Natural killer cell treated with Interleukin-12 subunit alpha and Interleukin-12 subunit beta and Interleukin-15 and Interleukin-18, amount 100 ng/mL, for 72 hours (primary cell): ENCODE measurements around the gene HAPLN1. TPM values are rescaled to one million over a fixed set of nuclear protein-coding genes. Genes with fewer than 3 reads are reported as not detected.
A peak's percentile ranks its signal among the peaks of the same experiment; 100 is the strongest.
"Not testable (repeated sequence)": the region's sequence is repeated elsewhere in the genome, so short reads cannot be mapped to it uniquely, and the experiment has no call there.

Experiments used
- ATAC-seq, 2 donors: fragments of 150-1000 bp; cut with Tn5 transposase in 1 of 2; sonication (Bioruptor Pico), chemical (Tn5 transposase) in 1 of 2; 2 replicates each; pipeline ENCODE4 v1.10.0; 2021
- DNase-seq: peaks from one replicate; pipeline ENCODE4 v3.0.0; 2022; ENCODE audit warnings: low spot score
- H3K27ac Mint-ChIP-seq, 2 donors: 1 replicate in 1 of 2; 2 replicates in 1 of 2; pipeline ENCODE4 v1.8.0; 2022; ENCODE audit warnings: mixed read lengths in 2 of 2, mild to moderate bottlenecking in 1 of 2, moderate library complexity in 1 of 2
- H3K27me3 Mint-ChIP-seq, 2 donors: 1 replicate in 1 of 2; 2 replicates in 1 of 2; pipeline ENCODE4 v1.8.0; 2022; ENCODE audit warnings: mixed read lengths in 2 of 2
- H3K36me3 Mint-ChIP-seq: one replicate; pipeline ENCODE4 v1.8.0; 2022; ENCODE audit warnings: mixed read lengths
- H3K4me1 Mint-ChIP-seq, 2 donors: 1 replicate in 1 of 2; 2 replicates in 1 of 2; pipeline ENCODE4 v1.8.0; 2022; ENCODE audit warnings: low read depth in 2 of 2, mixed read lengths in 2 of 2, mild to moderate bottlenecking in 1 of 2
- H3K4me3 Mint-ChIP-seq: one replicate; pipeline ENCODE4 v1.8.0; 2022; ENCODE audit warnings: mixed read lengths
- H3K9me3 Mint-ChIP-seq: 2 replicates; pipeline ENCODE4 v1.8.0; 2022; ENCODE audit warnings: mixed read lengths
- total RNA-seq, 2 donors: library from RNA; stranded (reverse); gene quantifications; one replicate each; pipeline ENCODE4 v1.2.3, GENCODE V29; 2022

The HAPLN1 gene
- total RNA-seq = not detected

- peak; percentile 43 to 48 for ATAC-seq
- no peak for DNase-seq
- H3K27me3 Mint-ChIP-seq = peaks cover 24 to 44% of the 10 kb centered on the region in 2 donors
- H3K9me3 Mint-ChIP-seq = no peaks in the 10 kb centered on the region
- no peaks in the 10 kb centered on the region for H3K36me3 Mint-ChIP-seq
- peaks cover 0 to 3% of the 10 kb centered on the region in 2 donors for H3K4me1 Mint-ChIP-seq
- no peak within 1 kb of the TSS for H3K4me3 Mint-ChIP-seq
- no peak within 1 kb of the TSS for H3K27ac Mint-ChIP-seq
Observed at GRCh38 chr5:83720836-83721537, at the start of gene HAPLN1. HAPLN1 (minus strand) TSS chr5:83720855; CDS start chr5:83673523, 47,332 bp downstream.

GRCh38 chr5:83767409-83767992, 46.8 kb upstream of the HAPLN1 start:
- Mint-ChIP-seq H3K27ac (no peak overlapping the region), H3K4me1 (no peaks in the 10 kb centered on the region), H3K36me3 (no peaks in the 10 kb centered on the region), H3K9me3 (peaks cover 4% of the 10 kb centered on the region), H3K27me3 (no peaks in the 10 kb centered on the region), H3K4me3 (no peak overlapping the region)
- ATAC-seq = no peak
- DNase-seq = no peak

- no peak for DNase-seq
- no peak for ATAC-seq
- H3K36me3 Mint-ChIP-seq = no peaks in the 10 kb centered on the region
- no peaks in the 10 kb centered on the region for H3K4me1 Mint-ChIP-seq
- H3K4me3 Mint-ChIP-seq = no peak overlapping the region
- H3K9me3 Mint-ChIP-seq = peaks cover 7% of the 10 kb centered on the region
- no peak overlapping the region for H3K27ac Mint-ChIP-seq
- H3K27me3 Mint-ChIP-seq = no peaks in the 10 kb centered on the region
Observed at GRCh38 chr5:83764101-83764500, 43.4 kb upstream of the HAPLN1 start.

GRCh38 chr5:83760579-83760978, 39.9 kb upstream of the HAPLN1 start:
- ATAC-seq (no peak), DNase-seq (no peak)
- no peak overlapping the region for H3K4me3 Mint-ChIP-seq
- H3K27me3 Mint-ChIP-seq = no peaks in the 10 kb centered on the region
- no peak overlapping the region for H3K27ac Mint-ChIP-seq
- H3K9me3 Mint-ChIP-seq = peaks cover 19% of the 10 kb centered on the region
- H3K4me1 Mint-ChIP-seq = no peaks in the 10 kb centered on the region
- H3K36me3 Mint-ChIP-seq = no peaks in the 10 kb centered on the region

GRCh38 chr5:83752700-83753099, 32.0 kb upstream of the HAPLN1 start:
- no peaks in the 10 kb centered on the region for H3K27me3 Mint-ChIP-seq
- ATAC-seq (no peak), DNase-seq (no peak)
- no peak overlapping the region for H3K4me3 Mint-ChIP-seq
- no peak overlapping the region for H3K27ac Mint-ChIP-seq
- no peaks in the 10 kb centered on the region for H3K4me1 Mint-ChIP-seq
- peaks cover 4% of the 10 kb centered on the region for H3K36me3 Mint-ChIP-seq
- peaks cover 33% of the 10 kb centered on the region for H3K9me3 Mint-ChIP-seq

- no peak overlapping the region for H3K4me3 Mint-ChIP-seq
- H3K9me3 Mint-ChIP-seq = peaks cover 26% of the 10 kb centered on the region
- peaks cover 4% of the 10 kb centered on the region for H3K36me3 Mint-ChIP-seq
- DNase-seq (no peak), ATAC-seq (no peak)
- H3K27me3 Mint-ChIP-seq = no peaks in the 10 kb centered on the region
- no peaks in the 10 kb centered on the region for H3K4me1 Mint-ChIP-seq
- H3K27ac Mint-ChIP-seq = no peak overlapping the region
Observed at GRCh38 chr5:83751201-83751600, 30.5 kb upstream of the HAPLN1 start.

- Mint-ChIP-seq H3K27ac (no peak overlapping the region), H3K4me1 (no peaks in the 10 kb centered on the region), H3K36me3 (peaks cover 4% of the 10 kb centered on the region), H3K4me3 (no peak overlapping the region), H3K9me3 (peaks cover 24% of the 10 kb centered on the region), H3K27me3 (no peaks in the 10 kb centered on the region)
- ATAC-seq (no peak), DNase-seq (no peak)
Observed at GRCh38 chr5:83750749-83751148, 30.1 kb upstream of the HAPLN1 start.

- H3K36me3 Mint-ChIP-seq = peaks cover 4% of the 10 kb centered on the region
- H3K4me1 Mint-ChIP-seq = no peaks in the 10 kb centered on the region
- ATAC-seq (no peak), DNase-seq (no peak)
- no peak overlapping the region for H3K4me3 Mint-ChIP-seq
- no peak overlapping the region for H3K27ac Mint-ChIP-seq
- H3K9me3 Mint-ChIP-seq = peaks cover 24% of the 10 kb centered on the region
- H3K27me3 Mint-ChIP-seq = no peaks in the 10 kb centered on the region
Observed at GRCh38 chr5:83745816-83746215, 25.2 kb upstream of the HAPLN1 start.

GRCh38 chr5:83744821-83745220, 24.2 kb upstream of the HAPLN1 start:
- H3K4me1 Mint-ChIP-seq = no peaks in the 10 kb centered on the region
- no peak for ATAC-seq
- H3K9me3 Mint-ChIP-seq = peaks cover 21% of the 10 kb centered on the region
- no peaks in the 10 kb centered on the region for H3K27me3 Mint-ChIP-seq
- H3K4me3 Mint-ChIP-seq = no peak overlapping the region
- H3K27ac Mint-ChIP-seq = no peak overlapping the region
- no peaks in the 10 kb centered on the region for H3K36me3 Mint-ChIP-seq
- no peak for DNase-seq

- H3K4me1 Mint-ChIP-seq = no peaks in the 10 kb centered on the region
- H3K27ac Mint-ChIP-seq = no peak overlapping the region
- peaks cover 7% of the 10 kb centered on the region for H3K9me3 Mint-ChIP-seq
- ATAC-seq (no peak), DNase-seq (no peak)
- no peaks in the 10 kb centered on the region for H3K27me3 Mint-ChIP-seq
- no peaks in the 10 kb centered on the region for H3K36me3 Mint-ChIP-seq
- no peak overlapping the region for H3K4me3 Mint-ChIP-seq
Observed at GRCh38 chr5:83742089-83742488, 21.4 kb upstream of the HAPLN1 start.

GRCh38 chr5:83741571-83741970, 20.9 kb upstream of the HAPLN1 start:
- Mint-ChIP-seq H3K27ac (no peak overlapping the region), H3K9me3 (peaks cover 7% of the 10 kb centered on the region), H3K4me1 (no peaks in the 10 kb centered on the region), H3K36me3 (no peaks in the 10 kb centered on the region), H3K27me3 (no peaks in the 10 kb centered on the region), H3K4me3 (no peak overlapping the region)
- ATAC-seq (no peak), DNase-seq (no peak)

GRCh38 chr5:83740741-83741140, 20.1 kb upstream of the HAPLN1 start:
- H3K9me3 Mint-ChIP-seq = peaks cover 5% of the 10 kb centered on the region
- no peaks in the 10 kb centered on the region for H3K27me3 Mint-ChIP-seq
- no peaks in the 10 kb centered on the region for H3K4me1 Mint-ChIP-seq
- H3K36me3 Mint-ChIP-seq = no peaks in the 10 kb centered on the region
- H3K4me3 Mint-ChIP-seq = no peak overlapping the region
- ATAC-seq (no peak), DNase-seq (no peak)
- no peak overlapping the region for H3K27ac Mint-ChIP-seq

- not testable (repeated sequence) for H3K27me3 Mint-ChIP-seq, H3K4me1 Mint-ChIP-seq, H3K27ac Mint-ChIP-seq, H3K9me3 Mint-ChIP-seq, H3K4me3 Mint-ChIP-seq, DNase-seq, ATAC-seq, H3K36me3 Mint-ChIP-seq
Observed at GRCh38 chr5:83736169-83736568, 15.5 kb upstream of the HAPLN1 start.

- H3K27ac Mint-ChIP-seq, H3K36me3 Mint-ChIP-seq, H3K9me3 Mint-ChIP-seq, H3K27me3 Mint-ChIP-seq, DNase-seq, ATAC-seq, H3K4me1 Mint-ChIP-seq, H3K4me3 Mint-ChIP-seq: not testable (repeated sequence)
Observed at GRCh38 chr5:83735058-83735457, 14.4 kb upstream of the HAPLN1 start.

- H3K4me3 Mint-ChIP-seq = no peak overlapping the region
- no peaks in the 10 kb centered on the region for H3K36me3 Mint-ChIP-seq
- DNase-seq = no peak
- no peak overlapping the region for H3K27ac Mint-ChIP-seq
- peaks cover 2% of the 10 kb centered on the region for H3K9me3 Mint-ChIP-seq
- ATAC-seq = no peak
- H3K27me3 Mint-ChIP-seq = peaks cover 0 to 4% of the 10 kb centered on the region in 2 donors
- no peaks in the 10 kb centered on the region for H3K4me1 Mint-ChIP-seq
Observed at GRCh38 chr5:83731638-83732037, 11.0 kb upstream of the HAPLN1 start.
